GM12801 (cell line): ENCODE data around the gene LDHD.

Source experiments
- CTCF ChIP-seq: IDR thresholded peaks from one replicate; pipeline ENCODE4 v1.5.1; 2011; ENCODE audit warnings: control low read depth; ENCODE audit not compliant: insufficient read length; ENCODE audit errors: extremely low read depth

Gene LDHD

GRCh38 chr16:75113541-75114121, 2.9 kb downstream of the LDHD start:
- no peak for TF ChIP-seq CTCF

GRCh38 chr16:75112734-75113491, 3.7 kb downstream of the LDHD start:
- TF ChIP-seq CTCF: no peak

- TF ChIP-seq CTCF: no peak
Measured at GRCh38 chr16:75111961-75112733, 4.4 kb downstream of the LDHD start.

- no peak for TF ChIP-seq CTCF
Measured at GRCh38 chr16:75111514-75111940, 5.1 kb downstream of the LDHD start.

- no peak for TF ChIP-seq CTCF
Measured at GRCh38 chr16:75110637-75111513, 5.7 kb downstream of the LDHD start.

GRCh38 chr16:75109732-75110243, 6.8 kb downstream of the LDHD start:
- TF ChIP-seq CTCF: no peak
